ENCODE measurements around the gene TMEM151B.

Gene TMEM151B

DNA sequence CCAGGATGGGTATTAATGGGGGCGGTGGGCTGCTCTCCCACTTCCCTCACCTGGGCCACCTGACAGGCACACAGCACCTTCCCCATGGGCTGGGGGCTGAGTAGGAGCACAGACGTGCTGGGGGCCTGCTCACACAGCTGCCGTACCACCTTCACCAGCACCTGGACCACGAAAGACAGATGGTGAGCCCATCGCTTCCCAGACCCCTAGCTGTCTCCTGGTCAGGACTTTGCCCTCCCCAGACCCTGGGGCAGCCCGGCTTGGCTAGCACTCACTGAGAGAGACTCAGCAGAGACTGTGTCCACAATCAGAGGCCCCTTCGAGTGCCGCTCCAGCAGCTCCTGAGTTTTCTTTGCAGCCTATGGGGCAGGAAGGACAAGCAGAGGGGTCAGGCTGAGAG, 30.9 kb downstream of the TMEM151B start:
- TF ChIP-seq CTCF (IDR thresholded peaks at IDR 0.05; ENCODE audit: low read length), result no peak
- TF ChIP-seq EZH2phosphoT487 (IDR thresholded peaks at IDR 0.05; ENCODE audit: low read length), result no peak
- no peak for TF ChIP-seq EZH2 (optimal IDR thresholded peaks at IDR 0.05; ENCODE audit: low read depth, low read length)
- Histone ChIP-seq H2AFZ (ENCODE audit: low read length) (no peak overlapping the region), H4K20me1 (ENCODE audit: insufficient read depth, low read length) (no peaks in the 10 kb centered on the region), H3K9me3 (replicated peaks; ENCODE audit: insufficient read depth, low read length) (no peaks in the 10 kb centered on the region), H3K4me1 (ENCODE audit: low read length) (no peaks in the 10 kb centered on the region), H3K9me2 (replicated peaks; ENCODE audit: insufficient read depth, low read length) (no peaks in the 10 kb centered on the region), H3K27me3 (replicated peaks; ENCODE audit: insufficient read depth, low read length) (peaks cover 15% of the 10 kb centered on the region), H3K79me2 (ENCODE audit: low read length) (no peaks in the 10 kb centered on the region), H3K36me3 (replicated peaks; ENCODE audit: insufficient read depth, low read length) (no peaks in the 10 kb centered on the region), H3K4me2 (ENCODE audit: low read depth, low read length) (no peak overlapping the region), H3K9ac (ENCODE audit: low read length) (no peak overlapping the region), H3F3A (ENCODE audit: insufficient read depth, low read length) (no peaks in the 10 kb centered on the region), H3K4me3 (ENCODE audit: low read length) (no peak overlapping the region), H3K27ac (ENCODE audit: low read length) (no peak overlapping the region)
- no peak for DNase-seq

DNA sequence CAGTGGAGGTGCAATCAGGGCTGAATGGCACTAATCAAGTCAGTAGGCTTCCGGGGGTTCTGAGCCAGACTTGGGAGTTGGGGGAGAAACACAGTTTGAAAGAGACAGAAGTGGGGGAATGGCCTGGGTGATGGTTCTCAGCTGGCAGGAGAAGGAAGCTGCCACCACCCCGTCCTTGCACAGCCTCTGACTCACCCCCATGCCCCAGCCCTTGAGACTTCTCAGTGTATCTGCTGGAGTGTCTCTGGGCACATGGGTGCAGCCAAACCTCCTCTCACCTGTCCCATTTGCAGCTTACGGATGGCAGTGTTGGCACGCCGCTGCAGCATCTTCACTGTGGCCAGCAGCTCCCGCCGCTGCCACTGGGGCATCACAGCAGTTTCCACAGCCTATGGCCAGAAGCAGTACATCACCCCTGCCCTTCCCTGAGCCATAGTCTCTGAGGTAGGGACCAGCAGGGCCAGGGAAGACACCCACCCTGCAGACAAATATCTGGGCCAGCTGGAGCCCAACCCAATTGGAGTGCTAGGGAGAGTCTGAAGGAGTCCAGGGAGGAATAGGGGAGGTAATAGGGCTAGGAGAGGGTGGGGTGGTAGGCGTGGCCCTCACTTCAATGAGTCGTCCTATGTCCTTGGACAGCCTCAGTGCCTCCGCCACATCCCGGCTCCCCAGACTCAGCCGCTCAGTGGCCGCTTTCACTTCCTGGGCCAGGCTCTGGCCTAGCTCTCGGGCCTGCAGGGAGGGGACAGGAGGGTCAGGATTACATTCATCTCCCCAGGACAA, 31.7 kb downstream of the TMEM151B start:
- Histone ChIP-seq H3K9me3 (replicated peaks; ENCODE audit: insufficient read depth, low read length) (no peaks in the 10 kb centered on the region), H4K20me1 (ENCODE audit: insufficient read depth, low read length) (no peaks in the 10 kb centered on the region), H3K4me1 (ENCODE audit: low read length) (no peaks in the 10 kb centered on the region), H3K9me2 (replicated peaks; ENCODE audit: insufficient read depth, low read length) (no peaks in the 10 kb centered on the region), H3K79me2 (ENCODE audit: low read length) (no peaks in the 10 kb centered on the region), H3K9ac (ENCODE audit: low read length) (no peak overlapping the region), H3K27me3 (replicated peaks; ENCODE audit: insufficient read depth, low read length) (peaks cover 8% of the 10 kb centered on the region), H3K4me2 (ENCODE audit: low read depth, low read length) (no peak overlapping the region), H3K36me3 (replicated peaks; ENCODE audit: insufficient read depth, low read length) (no peaks in the 10 kb centered on the region), H3F3A (ENCODE audit: insufficient read depth, low read length) (no peaks in the 10 kb centered on the region), H3K4me3 (ENCODE audit: low read length) (no peak overlapping the region), H3K27ac (ENCODE audit: low read length) (no peak overlapping the region), H2AFZ (ENCODE audit: low read length) (no peak overlapping the region)
- no peak for DNase-seq
- TF ChIP-seq EZH2phosphoT487 (IDR thresholded peaks at IDR 0.05; ENCODE audit: low read length) (no peak), EZH2 (optimal IDR thresholded peaks at IDR 0.05; ENCODE audit: low read depth, low read length) (no peak), CTCF (IDR thresholded peaks at IDR 0.05; ENCODE audit: low read length) (no peak)

DNA sequence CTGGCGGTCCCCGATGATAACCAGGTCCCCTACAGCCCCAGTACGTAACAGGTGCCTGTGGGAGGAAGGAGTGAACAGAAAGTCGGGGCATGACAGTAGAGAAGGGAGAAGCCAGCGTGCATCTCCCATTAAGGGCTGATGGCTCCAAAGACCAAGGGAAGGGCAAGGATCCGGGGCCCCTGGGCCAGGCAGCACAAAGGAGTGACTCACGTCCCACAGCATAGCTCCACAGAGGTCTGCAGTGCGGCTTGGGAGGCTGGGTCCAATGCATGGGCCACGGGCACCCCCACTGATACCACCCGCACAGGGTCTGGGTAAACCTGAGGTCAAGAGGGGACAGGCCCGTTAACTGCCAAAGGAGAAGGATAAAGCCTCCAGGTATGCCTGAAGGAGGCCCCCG, 32.6 kb downstream of the TMEM151B start:
- H3K79me2 ChIP-seq (ENCODE audit: low read length), result no peaks in the 10 kb centered on the region
- DNase-seq, result no peak
- H3K9ac ChIP-seq (ENCODE audit: low read length), result no peak overlapping the region
- no peaks in the 10 kb centered on the region for H3K9me2 ChIP-seq (replicated peaks; ENCODE audit: insufficient read depth, low read length)
- H3K4me2 ChIP-seq (ENCODE audit: low read depth, low read length), result no peak overlapping the region
- no peak overlapping the region for H3K4me3 ChIP-seq (ENCODE audit: low read length)
- no peaks in the 10 kb centered on the region for H3K9me3 ChIP-seq (replicated peaks; ENCODE audit: insufficient read depth, low read length)
- H4K20me1 ChIP-seq (ENCODE audit: insufficient read depth, low read length), result no peaks in the 10 kb centered on the region
- H3K27me3 ChIP-seq (replicated peaks; ENCODE audit: insufficient read depth, low read length), result no peaks in the 10 kb centered on the region
- H3F3A ChIP-seq (ENCODE audit: insufficient read depth, low read length), result no peaks in the 10 kb centered on the region
- no peaks in the 10 kb centered on the region for H3K4me1 ChIP-seq (ENCODE audit: low read length)
- TF ChIP-seq EZH2 (optimal IDR thresholded peaks at IDR 0.05; ENCODE audit: low read depth, low read length) (no peak), CTCF (IDR thresholded peaks at IDR 0.05; ENCODE audit: low read length) (no peak), EZH2phosphoT487 (IDR thresholded peaks at IDR 0.05; ENCODE audit: low read length) (no peak)
- no peak overlapping the region for H2AFZ ChIP-seq (ENCODE audit: low read length)
- no peaks in the 10 kb centered on the region for H3K36me3 ChIP-seq (replicated peaks; ENCODE audit: insufficient read depth, low read length)
- no peak overlapping the region for H3K27ac ChIP-seq (ENCODE audit: low read length)

All from MM.1S (cell line).